ENCODE data around the gene C19orf67. TPM values are rescaled to one million over a fixed set of nuclear protein-coding genes. Genes with fewer than 3 reads are reported as not detected.

Gene C19orf67
- total RNA-seq: 1.2 TPM in 1 of 2 replicates, not detected in the other

GRCh38 chr19:14085309-14085995, at the start of gene C19orf67:
TSS of gene C19orf67 (minus strand) at chr19:14085783. CDS start at chr19:14085627, 156 bp downstream.

GRCh38 chr19:14117668-14118164, 32.1 kb upstream of the C19orf67 start, which contains the start of gene PRKACA:
TSS of gene PRKACA (minus strand) at chr19:14117762. CDS start at chr19:14117547, 215 bp downstream.

GRCh38 chr19:14090509-14091080, 5.0 kb upstream of the C19orf67 start, which contains the start of gene SAMD1:
TSS of gene SAMD1 (minus strand) at chr19:14090751.

GRCh38 chr19:14072535-14073260, 12.9 kb downstream of the C19orf67 start, which contains the start of gene MISP3:
TSS of gene MISP3 (plus strand) at chr19:14072786. CDS start at chr19:14073310, 524 bp downstream.

GRCh38 chr19:14061751-14062557, 23.6 kb downstream of the C19orf67 start, which contains the start of gene PALM3:
TSS of gene PALM3 (minus strand) at chr19:14062076. CDS start at chr19:14061980, 96 bp downstream.

GRCh38 chr19:14031719-14032480, 53.7 kb downstream of the C19orf67 start, which contains the start of gene IL27RA:
TSS of gene IL27RA (plus strand) at chr19:14031762. CDS start at chr19:14031873, 111 bp downstream.

Other genes with a start within 250 kb of the C19orf67 start
- gene NANOS3, start 208.6 kb downstream of the C19orf67 start, total RNA-seq: 1.3 TPM in 1 of 2 replicates, not detected in the other
- 0.79 and 0.87 TPM in 2 replicates for gene BRME1, start 179.7 kb downstream of the C19orf67 start, total RNA-seq
- 11.4 and 22.7 TPM in 2 replicates for gene CC2D1A, start 179.6 kb downstream of the C19orf67 start, total RNA-seq
- 0.39 and 0.43 TPM in 2 replicates for gene PODNL1, start 147.4 kb downstream of the C19orf67 start, total RNA-seq
- gene DCAF15, start 133.3 kb downstream of the C19orf67 start, total RNA-seq: 13.1 and 16.9 TPM in 2 replicates
- gene RFX1, start 79.5 kb downstream of the C19orf67 start, total RNA-seq: 5.1 and 5.3 TPM in 2 replicates
- gene RLN3, start 57.6 kb downstream of the C19orf67 start, total RNA-seq: not detected in 2 replicates
- 0.39 and 0.65 TPM in 2 replicates for gene IL27RA, start 54.0 kb downstream of the C19orf67 start, total RNA-seq
- gene PALM3, start 23.7 kb downstream of the C19orf67 start, total RNA-seq: 0.39 and 0.43 TPM in 2 replicates
- gene MISP3, start 13.0 kb downstream of the C19orf67 start, total RNA-seq: 0.22 and 0.39 TPM in 2 replicates
- 24.8 and 31.8 TPM in 2 replicates for gene SAMD1, start 5.0 kb upstream of the C19orf67 start, total RNA-seq
- 26.7 and 34.3 TPM in 2 replicates for gene PRKACA, start 32.0 kb upstream of the C19orf67 start, total RNA-seq
- gene ASF1B, start 50.8 kb upstream of the C19orf67 start, total RNA-seq: 3.9 and 6.9 TPM in 2 replicates
- 4.0 and 7.5 TPM in 2 replicates for gene ADGRL1, start 120.4 kb upstream of the C19orf67 start, total RNA-seq